ENCODE results near the gene EFNA1.
"Not testable (repeated sequence)": the region's sequence is repeated elsewhere in the genome, so short reads cannot be mapped to it uniquely, and the experiment has no call there.

DNA sequence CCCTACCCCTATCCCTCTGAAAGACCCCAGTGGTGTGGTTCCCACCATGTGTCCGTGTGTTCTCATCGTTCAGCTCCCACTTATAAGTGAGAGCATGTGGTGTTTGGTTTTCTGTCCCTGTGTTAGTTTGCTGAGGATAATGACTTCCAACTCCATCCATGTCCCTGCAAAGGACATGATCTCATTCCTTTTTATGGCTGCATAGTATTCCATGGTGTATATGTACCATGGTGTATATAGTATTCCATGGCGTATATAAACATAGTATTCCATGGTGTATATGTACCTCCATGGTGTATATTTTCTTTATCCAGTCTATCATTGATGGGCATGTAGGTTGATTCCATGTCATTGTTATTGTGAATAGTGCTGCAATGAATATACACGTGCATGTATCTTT is 36.1 kb downstream of the EFNA1 start:
- TF ChIP-seq KDM5A (IDR thresholded peaks at IDR 0.05; ENCODE audit: borderline replicate concordance, low read length); PRDM10 (CRISPR knock-in tag; IDR thresholded peaks at IDR 0.05; ENCODE audit: low read depth); SUZ12 (IDR thresholded peaks at IDR 0.05; ENCODE audit: low read depth, low read length); ZNF274 (CRISPR knock-in tag; IDR thresholded peaks at IDR 0.05); NFATC3 (CRISPR knock-in tag; IDR thresholded peaks at IDR 0.05); ATM (IDR thresholded peaks at IDR 0.05; ENCODE audit: borderline replicate concordance); ONECUT2 (CRISPR knock-in tag; IDR thresholded peaks at IDR 0.05); ZNF382 (CRISPR knock-in tag; IDR thresholded peaks at IDR 0.05; ENCODE audit: borderline replicate concordance); BHLHE40 (IDR thresholded peaks at IDR 0.05; ENCODE audit: low read length); ZSCAN20 (CRISPR knock-in tag; IDR thresholded peaks at IDR 0.05; ENCODE audit: borderline replicate concordance); RXRA (CRISPR knock-in tag; IDR thresholded peaks at IDR 0.05): not testable (repeated sequence)
- TF ChIP-seq, protein P1, sequence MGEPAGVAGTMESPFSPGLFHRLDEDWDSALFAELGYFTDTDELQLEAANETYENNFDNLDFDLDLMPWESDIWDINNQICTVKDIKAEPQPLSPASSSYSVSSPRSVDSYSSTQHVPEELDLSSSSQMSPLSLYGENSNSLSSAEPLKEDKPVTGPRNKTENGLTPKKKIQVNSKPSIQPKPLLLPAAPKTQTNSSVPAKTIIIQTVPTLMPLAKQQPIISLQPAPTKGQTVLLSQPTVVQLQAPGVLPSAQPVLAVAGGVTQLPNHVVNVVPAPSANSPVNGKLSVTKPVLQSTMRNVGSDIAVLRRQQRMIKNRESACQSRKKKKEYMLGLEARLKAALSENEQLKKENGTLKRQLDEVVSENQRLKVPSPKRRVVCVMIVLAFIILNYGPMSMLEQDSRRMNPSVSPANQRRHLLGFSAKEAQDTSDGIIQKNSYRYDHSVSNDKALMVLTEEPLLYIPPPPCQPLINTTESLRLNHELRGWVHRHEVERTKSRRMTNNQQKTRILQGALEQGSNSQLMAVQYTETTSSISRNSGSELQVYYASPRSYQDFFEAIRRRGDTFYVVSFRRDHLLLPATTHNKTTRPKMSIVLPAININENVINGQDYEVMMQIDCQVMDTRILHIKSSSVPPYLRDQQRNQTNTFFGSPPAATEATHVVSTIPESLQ (CRISPR knock-in tag; conservative IDR thresholded peaks at IDR 0.05) = not testable (repeated sequence)

All from HepG2 (cell line).